WTC11 (cell line): Measurements from ENCODE around the gene HPCAL1. TPM values are rescaled to one million over a fixed set of nuclear protein-coding genes. Genes with fewer than 3 reads are reported as not detected.

Experiments used
- ATAC-seq: fragments of 200-7000 bp; cut with Tn5 transposase; 2 replicates; pipeline ENCODE4 v1.10.0; 2021; ENCODE audit warnings: mild to moderate bottlenecking, moderate library complexity
- CTCF ChIA-PET: fragments of 300-600 bp; sonication (Branson Sonifier 250); formaldehyde crosslinking; loops from one replicate; lab custom pipeline; 2021; ENCODE audit warnings: antibody characterized with exemption; lab: Charles Lee
- POLR2A ChIA-PET: fragments of 350-600 bp; sonication (Branson Sonifier 250); formaldehyde crosslinking; loops from one replicate; lab custom pipeline; 2021; ENCODE audit warnings: antibody characterized with exemption; lab: Charles Lee
- DNase-seq: peaks from one replicate; pipeline ENCODE4 v3.0.0; 2021; ENCODE audit warnings: low spot score
- H3K27ac Mint-ChIP-seq: 2 replicates; pipeline ENCODE4 v1.8.0; 2021; ENCODE audit warnings: mixed read lengths
- H3K27me3 Mint-ChIP-seq: 2 replicates; pipeline ENCODE4 v1.8.0; 2021; ENCODE audit warnings: low read depth, mild to moderate bottlenecking, moderate library complexity, mixed read lengths
- H3K36me3 Mint-ChIP-seq: 2 replicates; pipeline ENCODE4 v1.8.0; 2021; ENCODE audit warnings: mixed read lengths
- H3K4me1 Mint-ChIP-seq: 2 replicates; pipeline ENCODE4 v1.8.0; 2022; ENCODE audit warnings: mixed read lengths
- H3K4me3 Mint-ChIP-seq: 2 replicates; pipeline ENCODE4 v1.8.0; 2021; ENCODE audit warnings: mild to moderate bottlenecking, moderate library complexity, mixed read lengths
- H3K9me3 Mint-ChIP-seq: 2 replicates; pipeline ENCODE4 v1.8.0; 2021; ENCODE audit warnings: mixed read lengths
- CBFB ChIP-seq: sonication (generic); formaldehyde crosslinking; IDR thresholded peaks from 2 replicates; pipeline ENCODE4 v1.8.1; 2022; ENCODE audit warnings: mild to moderate bottlenecking, low read depth, missing genetic modification reagents
- CREM ChIP-seq: sonication (generic); formaldehyde crosslinking; IDR thresholded peaks from 2 replicates; pipeline ENCODE4 v1.8.1; 2022; ENCODE audit warnings: mild to moderate bottlenecking, missing genetic modification reagents, moderate library complexity
- FOXK1 ChIP-seq: sonication (generic); formaldehyde crosslinking; IDR thresholded peaks from 2 replicates; pipeline ENCODE4 v1.8.0; 2022; ENCODE audit warnings: mild to moderate bottlenecking, moderate library complexity, missing genetic modification reagents
- GTF2I ChIP-seq: fragments of 250-450 bp; sonication (Bioruptor Pico); conservative IDR thresholded peaks from 2 replicates; pipeline ENCODE4 v1.4.0; 2021; ENCODE audit warnings: mild to moderate bottlenecking
- MYBL2 ChIP-seq: sonication (generic); formaldehyde crosslinking; IDR thresholded peaks from 2 replicates; pipeline ENCODE4 v1.8.1; 2023; ENCODE audit warnings: mild to moderate bottlenecking, moderate library complexity, missing genetic modification reagents
- NFATC4 ChIP-seq: fragments of 250-450 bp; sonication (Bioruptor Pico); IDR thresholded peaks from 2 replicates; pipeline ENCODE4 v1.9.0; 2021; ENCODE audit warnings: mild to moderate bottlenecking
- RELA ChIP-seq: sonication (generic); formaldehyde crosslinking; IDR thresholded peaks from 2 replicates; pipeline ENCODE4 v1.8.1; 2022; ENCODE audit warnings: missing genetic modification reagents, mild to moderate bottlenecking, borderline replicate concordance
- SP1 ChIP-seq: sonication (generic); formaldehyde crosslinking; conservative IDR thresholded peaks from 2 replicates; pipeline ENCODE4 v1.8.1; 2022; ENCODE audit warnings: missing genetic modification reagents
- TP53 ChIP-seq: sonication (generic); formaldehyde crosslinking; IDR thresholded peaks from 2 replicates; pipeline ENCODE4 v1.8.1; 2023; ENCODE audit warnings: mild to moderate bottlenecking, missing genetic modification reagents
- ZNF138 ChIP-seq: sonication (generic); formaldehyde crosslinking; conservative IDR thresholded peaks from 2 replicates; pipeline ENCODE4 v1.8.1; 2022; ENCODE audit warnings: mild to moderate bottlenecking, moderate library complexity, missing genetic modification reagents
- total RNA-seq: library from RNA; stranded (reverse); gene quantifications from 3 replicates; pipeline ENCODE4 v1.2.3, GENCODE V29; 2021
- TF ChIP-seq, protein P1 (sequence below): sonication (generic); formaldehyde crosslinking; IDR thresholded peaks from 2 replicates; pipeline ENCODE4 v1.8.1; 2022; ENCODE audit warnings: missing genetic modification reagents, borderline replicate concordance
- TF ChIP-seq, protein P2 (sequence below): sonication (generic); formaldehyde crosslinking; IDR thresholded peaks from 2 replicates; pipeline ENCODE4 v1.8.1; 2023; ENCODE audit warnings: mild to moderate bottlenecking, missing genetic modification reagents, moderate library complexity
- TF ChIP-seq, protein P3 (sequence below): fragments of 200-600 bp; IDR thresholded peaks from 2 replicates; pipeline ENCODE4 v1.8.0; 2022; ENCODE audit warnings: antibody characterized with exemption
- TF ChIP-seq, protein P4 (sequence below): sonication (generic); formaldehyde crosslinking; IDR thresholded peaks from 2 replicates; pipeline ENCODE4 v1.8.1; 2023; ENCODE audit warnings: mild to moderate bottlenecking, missing genetic modification reagents
- TF ChIP-seq, protein P5 (sequence below): sonication (generic); formaldehyde crosslinking; IDR thresholded peaks from 2 replicates; pipeline ENCODE4 v1.8.1; 2022; ENCODE audit warnings: mild to moderate bottlenecking, missing genetic modification reagents, moderate library complexity, borderline replicate concordance
- TF ChIP-seq, protein P6 (sequence below): fragments of 250-450 bp; sonication (Bioruptor Pico); IDR thresholded peaks from 2 replicates; pipeline ENCODE4 v2.1.2; 2022; ENCODE audit warnings: mild to moderate bottlenecking, moderate library complexity
- TF ChIP-seq, protein P7 (sequence below): sonication (generic); formaldehyde crosslinking; IDR thresholded peaks from 2 replicates; pipeline ENCODE4 v1.8.0; 2023; ENCODE audit warnings: missing genetic modification reagents, mild to moderate bottlenecking, borderline replicate concordance
- TF ChIP-seq, protein P8 (sequence below): sonication (generic); formaldehyde crosslinking; IDR thresholded peaks from 2 replicates; pipeline ENCODE4 v1.8.0; 2022; ENCODE audit warnings: missing genetic modification reagents

HPCAL1 gene
- total RNA-seq, 1 experiment from 2014 or later, result 11.8 TPM

DNA sequence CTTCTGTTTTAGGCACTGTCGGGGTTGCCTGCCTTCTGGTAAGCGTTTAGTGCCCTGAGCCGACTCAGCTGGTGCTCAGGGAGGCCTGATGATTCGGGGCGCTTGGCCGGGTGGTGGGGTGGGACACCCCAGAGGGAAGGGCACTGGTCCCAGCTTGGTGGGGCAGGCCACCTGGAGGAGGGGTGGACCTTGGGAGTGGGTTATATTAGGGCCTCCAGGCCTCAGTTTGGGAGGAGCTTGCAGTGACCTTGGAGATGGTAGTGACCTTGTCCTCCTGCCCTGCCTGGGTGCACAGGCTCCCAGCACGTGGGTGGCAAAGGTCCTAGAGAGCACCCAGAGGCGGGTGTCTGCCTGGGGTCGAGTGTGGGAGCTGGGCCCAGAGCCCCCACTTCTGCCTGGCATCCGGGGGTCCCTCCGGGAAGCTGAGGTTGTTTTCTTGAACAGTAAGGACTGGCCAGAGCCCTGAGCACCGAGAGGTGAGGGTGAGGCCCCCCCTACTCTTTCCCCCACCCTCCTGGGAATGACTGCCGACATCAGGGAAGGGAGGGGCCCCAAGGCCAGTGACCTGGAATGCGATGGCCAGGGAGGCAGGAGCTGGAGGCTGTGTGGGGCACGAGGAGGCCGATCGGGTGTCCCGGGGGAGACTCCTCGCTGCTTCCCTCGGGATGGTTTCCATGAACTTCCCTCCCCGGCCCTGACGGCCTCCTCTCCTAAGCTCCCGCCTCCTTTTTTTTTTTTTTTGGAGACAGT, 61.3 kb downstream of the HPCAL1 start (continued):
- TF ChIP-seq, protein P1, sequence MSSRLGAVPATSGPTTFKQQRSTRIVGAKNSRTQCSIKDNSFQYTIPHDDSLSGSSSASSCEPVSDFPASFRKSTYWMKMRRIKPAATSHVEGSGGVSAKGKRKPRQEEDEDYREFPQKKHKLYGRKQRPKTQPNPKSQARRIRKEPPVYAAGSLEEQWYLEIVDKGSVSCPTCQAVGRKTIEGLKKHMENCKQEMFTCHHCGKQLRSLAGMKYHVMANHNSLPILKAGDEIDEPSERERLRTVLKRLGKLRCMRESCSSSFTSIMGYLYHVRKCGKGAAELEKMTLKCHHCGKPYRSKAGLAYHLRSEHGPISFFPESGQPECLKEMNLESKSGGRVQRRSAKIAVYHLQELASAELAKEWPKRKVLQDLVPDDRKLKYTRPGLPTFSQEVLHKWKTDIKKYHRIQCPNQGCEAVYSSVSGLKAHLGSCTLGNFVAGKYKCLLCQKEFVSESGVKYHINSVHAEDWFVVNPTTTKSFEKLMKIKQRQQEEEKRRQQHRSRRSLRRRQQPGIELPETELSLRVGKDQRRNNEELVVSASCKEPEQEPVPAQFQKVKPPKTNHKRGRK, result no peak
- TF ChIP-seq NFATC4 (CRISPR knock-in tag) (no peak), GTF2I (CRISPR knock-in tag) (no peak), FOXK1 (CRISPR knock-in tag) (no peak), CBFB (CRISPR knock-in tag) (no peak)

DNA sequence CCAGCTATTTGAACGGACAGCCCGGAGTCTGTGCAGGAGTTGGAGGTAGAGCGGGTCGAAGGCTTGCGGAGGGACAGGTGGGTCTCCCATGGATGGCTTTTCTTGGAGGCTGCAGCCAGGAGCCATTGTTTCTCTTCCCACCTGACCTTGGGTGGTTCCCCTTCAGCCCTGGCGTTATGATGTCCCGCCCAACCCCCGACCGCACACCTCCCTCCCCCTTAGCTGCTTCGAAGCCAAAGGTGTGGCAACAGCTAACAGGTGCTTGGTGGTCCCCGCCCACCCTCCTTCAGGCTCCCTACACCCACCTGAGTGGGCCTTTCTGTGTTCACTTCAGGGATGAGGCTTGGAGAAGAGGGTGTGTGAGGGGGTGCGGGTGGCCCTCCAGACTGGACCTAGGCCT, 62.7 kb downstream of the HPCAL1 start:
- ATAC-seq (no peak), DNase-seq (no peak)
- POLR2A ChIA-PET, result no interaction called here
- H3K4me3 Mint-ChIP-seq, result no peak overlapping the region
- no peaks in the 10 kb centered on the region for H3K36me3 Mint-ChIP-seq
- H3K27me3 Mint-ChIP-seq, result no peaks in the 10 kb centered on the region
- CTCF ChIA-PET, result interaction anchor here (1.8 to 2.4 kb wide), 2 partner anchors 44 to 70 kb away, joined by 5 to 8 read pairs; no protein-coding TSS in a partner anchor
- no peaks in the 10 kb centered on the region for H3K4me1 Mint-ChIP-seq
- H3K27ac Mint-ChIP-seq, result no peak overlapping the region
- H3K9me3 Mint-ChIP-seq, result no peaks in the 10 kb centered on the region
- TF ChIP-seq, protein P2, sequence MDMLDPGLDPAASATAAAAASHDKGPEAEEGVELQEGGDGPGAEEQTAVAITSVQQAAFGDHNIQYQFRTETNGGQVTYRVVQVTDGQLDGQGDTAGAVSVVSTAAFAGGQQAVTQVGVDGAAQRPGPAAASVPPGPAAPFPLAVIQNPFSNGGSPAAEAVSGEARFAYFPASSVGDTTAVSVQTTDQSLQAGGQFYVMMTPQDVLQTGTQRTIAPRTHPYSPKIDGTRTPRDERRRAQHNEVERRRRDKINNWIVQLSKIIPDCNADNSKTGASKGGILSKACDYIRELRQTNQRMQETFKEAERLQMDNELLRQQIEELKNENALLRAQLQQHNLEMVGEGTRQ (CRISPR knock-in tag), result no peak
- TF ChIP-seq, protein P3, sequence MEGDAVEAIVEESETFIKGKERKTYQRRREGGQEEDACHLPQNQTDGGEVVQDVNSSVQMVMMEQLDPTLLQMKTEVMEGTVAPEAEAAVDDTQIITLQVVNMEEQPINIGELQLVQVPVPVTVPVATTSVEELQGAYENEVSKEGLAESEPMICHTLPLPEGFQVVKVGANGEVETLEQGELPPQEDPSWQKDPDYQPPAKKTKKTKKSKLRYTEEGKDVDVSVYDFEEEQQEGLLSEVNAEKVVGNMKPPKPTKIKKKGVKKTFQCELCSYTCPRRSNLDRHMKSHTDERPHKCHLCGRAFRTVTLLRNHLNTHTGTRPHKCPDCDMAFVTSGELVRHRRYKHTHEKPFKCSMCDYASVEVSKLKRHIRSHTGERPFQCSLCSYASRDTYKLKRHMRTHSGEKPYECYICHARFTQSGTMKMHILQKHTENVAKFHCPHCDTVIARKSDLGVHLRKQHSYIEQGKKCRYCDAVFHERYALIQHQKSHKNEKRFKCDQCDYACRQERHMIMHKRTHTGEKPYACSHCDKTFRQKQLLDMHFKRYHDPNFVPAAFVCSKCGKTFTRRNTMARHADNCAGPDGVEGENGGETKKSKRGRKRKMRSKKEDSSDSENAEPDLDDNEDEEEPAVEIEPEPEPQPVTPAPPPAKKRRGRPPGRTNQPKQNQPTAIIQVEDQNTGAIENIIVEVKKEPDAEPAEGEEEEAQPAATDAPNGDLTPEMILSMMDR, result no peak
- TF ChIP-seq ZNF138 (CRISPR knock-in tag) (no peak), RELA (CRISPR knock-in tag) (no peak), SP1 (CRISPR knock-in tag) (no peak), TP53 (CRISPR knock-in tag) (no peak), MYBL2 (CRISPR knock-in tag) (no peak), CREM (no peak)
- TF ChIP-seq, protein P4, sequence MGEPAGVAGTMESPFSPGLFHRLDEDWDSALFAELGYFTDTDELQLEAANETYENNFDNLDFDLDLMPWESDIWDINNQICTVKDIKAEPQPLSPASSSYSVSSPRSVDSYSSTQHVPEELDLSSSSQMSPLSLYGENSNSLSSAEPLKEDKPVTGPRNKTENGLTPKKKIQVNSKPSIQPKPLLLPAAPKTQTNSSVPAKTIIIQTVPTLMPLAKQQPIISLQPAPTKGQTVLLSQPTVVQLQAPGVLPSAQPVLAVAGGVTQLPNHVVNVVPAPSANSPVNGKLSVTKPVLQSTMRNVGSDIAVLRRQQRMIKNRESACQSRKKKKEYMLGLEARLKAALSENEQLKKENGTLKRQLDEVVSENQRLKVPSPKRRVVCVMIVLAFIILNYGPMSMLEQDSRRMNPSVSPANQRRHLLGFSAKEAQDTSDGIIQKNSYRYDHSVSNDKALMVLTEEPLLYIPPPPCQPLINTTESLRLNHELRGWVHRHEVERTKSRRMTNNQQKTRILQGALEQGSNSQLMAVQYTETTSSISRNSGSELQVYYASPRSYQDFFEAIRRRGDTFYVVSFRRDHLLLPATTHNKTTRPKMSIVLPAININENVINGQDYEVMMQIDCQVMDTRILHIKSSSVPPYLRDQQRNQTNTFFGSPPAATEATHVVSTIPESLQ (CRISPR knock-in tag), result no peak
- TF ChIP-seq, protein P5, sequence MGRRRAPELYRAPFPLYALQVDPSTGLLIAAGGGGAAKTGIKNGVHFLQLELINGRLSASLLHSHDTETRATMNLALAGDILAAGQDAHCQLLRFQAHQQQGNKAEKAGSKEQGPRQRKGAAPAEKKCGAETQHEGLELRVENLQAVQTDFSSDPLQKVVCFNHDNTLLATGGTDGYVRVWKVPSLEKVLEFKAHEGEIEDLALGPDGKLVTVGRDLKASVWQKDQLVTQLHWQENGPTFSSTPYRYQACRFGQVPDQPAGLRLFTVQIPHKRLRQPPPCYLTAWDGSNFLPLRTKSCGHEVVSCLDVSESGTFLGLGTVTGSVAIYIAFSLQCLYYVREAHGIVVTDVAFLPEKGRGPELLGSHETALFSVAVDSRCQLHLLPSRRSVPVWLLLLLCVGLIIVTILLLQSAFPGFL, result no peak
- TF ChIP-seq, protein P6, sequence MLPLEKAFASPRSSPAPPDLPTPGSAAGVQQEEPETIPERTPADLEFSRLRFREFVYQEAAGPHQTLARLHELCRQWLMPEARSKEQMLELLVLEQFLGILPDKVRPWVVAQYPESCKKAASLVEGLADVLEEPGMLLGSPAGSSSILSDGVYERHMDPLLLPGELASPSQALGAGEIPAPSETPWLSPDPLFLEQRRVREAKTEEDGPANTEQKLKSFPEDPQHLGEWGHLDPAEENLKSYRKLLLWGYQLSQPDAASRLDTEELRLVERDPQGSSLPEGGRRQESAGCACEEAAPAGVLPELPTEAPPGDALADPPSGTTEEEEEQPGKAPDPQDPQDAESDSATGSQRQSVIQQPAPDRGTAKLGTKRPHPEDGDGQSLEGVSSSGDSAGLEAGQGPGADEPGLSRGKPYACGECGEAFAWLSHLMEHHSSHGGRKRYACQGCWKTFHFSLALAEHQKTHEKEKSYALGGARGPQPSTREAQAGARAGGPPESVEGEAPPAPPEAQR (CRISPR knock-in tag), result no peak
- TF ChIP-seq, protein P7, sequence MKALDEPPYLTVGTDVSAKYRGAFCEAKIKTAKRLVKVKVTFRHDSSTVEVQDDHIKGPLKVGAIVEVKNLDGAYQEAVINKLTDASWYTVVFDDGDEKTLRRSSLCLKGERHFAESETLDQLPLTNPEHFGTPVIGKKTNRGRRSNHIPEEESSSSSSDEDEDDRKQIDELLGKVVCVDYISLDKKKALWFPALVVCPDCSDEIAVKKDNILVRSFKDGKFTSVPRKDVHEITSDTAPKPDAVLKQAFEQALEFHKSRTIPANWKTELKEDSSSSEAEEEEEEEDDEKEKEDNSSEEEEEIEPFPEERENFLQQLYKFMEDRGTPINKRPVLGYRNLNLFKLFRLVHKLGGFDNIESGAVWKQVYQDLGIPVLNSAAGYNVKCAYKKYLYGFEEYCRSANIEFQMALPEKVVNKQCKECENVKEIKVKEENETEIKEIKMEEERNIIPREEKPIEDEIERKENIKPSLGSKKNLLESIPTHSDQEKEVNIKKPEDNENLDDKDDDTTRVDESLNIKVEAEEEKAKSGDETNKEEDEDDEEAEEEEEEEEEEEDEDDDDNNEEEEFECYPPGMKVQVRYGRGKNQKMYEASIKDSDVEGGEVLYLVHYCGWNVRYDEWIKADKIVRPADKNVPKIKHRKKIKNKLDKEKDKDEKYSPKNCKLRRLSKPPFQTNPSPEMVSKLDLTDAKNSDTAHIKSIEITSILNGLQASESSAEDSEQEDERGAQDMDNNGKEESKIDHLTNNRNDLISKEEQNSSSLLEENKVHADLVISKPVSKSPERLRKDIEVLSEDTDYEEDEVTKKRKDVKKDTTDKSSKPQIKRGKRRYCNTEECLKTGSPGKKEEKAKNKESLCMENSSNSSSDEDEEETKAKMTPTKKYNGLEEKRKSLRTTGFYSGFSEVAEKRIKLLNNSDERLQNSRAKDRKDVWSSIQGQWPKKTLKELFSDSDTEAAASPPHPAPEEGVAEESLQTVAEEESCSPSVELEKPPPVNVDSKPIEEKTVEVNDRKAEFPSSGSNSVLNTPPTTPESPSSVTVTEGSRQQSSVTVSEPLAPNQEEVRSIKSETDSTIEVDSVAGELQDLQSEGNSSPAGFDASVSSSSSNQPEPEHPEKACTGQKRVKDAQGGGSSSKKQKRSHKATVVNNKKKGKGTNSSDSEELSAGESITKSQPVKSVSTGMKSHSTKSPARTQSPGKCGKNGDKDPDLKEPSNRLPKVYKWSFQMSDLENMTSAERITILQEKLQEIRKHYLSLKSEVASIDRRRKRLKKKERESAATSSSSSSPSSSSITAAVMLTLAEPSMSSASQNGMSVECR (CRISPR knock-in tag), result no peak
- TF ChIP-seq, protein P8, sequence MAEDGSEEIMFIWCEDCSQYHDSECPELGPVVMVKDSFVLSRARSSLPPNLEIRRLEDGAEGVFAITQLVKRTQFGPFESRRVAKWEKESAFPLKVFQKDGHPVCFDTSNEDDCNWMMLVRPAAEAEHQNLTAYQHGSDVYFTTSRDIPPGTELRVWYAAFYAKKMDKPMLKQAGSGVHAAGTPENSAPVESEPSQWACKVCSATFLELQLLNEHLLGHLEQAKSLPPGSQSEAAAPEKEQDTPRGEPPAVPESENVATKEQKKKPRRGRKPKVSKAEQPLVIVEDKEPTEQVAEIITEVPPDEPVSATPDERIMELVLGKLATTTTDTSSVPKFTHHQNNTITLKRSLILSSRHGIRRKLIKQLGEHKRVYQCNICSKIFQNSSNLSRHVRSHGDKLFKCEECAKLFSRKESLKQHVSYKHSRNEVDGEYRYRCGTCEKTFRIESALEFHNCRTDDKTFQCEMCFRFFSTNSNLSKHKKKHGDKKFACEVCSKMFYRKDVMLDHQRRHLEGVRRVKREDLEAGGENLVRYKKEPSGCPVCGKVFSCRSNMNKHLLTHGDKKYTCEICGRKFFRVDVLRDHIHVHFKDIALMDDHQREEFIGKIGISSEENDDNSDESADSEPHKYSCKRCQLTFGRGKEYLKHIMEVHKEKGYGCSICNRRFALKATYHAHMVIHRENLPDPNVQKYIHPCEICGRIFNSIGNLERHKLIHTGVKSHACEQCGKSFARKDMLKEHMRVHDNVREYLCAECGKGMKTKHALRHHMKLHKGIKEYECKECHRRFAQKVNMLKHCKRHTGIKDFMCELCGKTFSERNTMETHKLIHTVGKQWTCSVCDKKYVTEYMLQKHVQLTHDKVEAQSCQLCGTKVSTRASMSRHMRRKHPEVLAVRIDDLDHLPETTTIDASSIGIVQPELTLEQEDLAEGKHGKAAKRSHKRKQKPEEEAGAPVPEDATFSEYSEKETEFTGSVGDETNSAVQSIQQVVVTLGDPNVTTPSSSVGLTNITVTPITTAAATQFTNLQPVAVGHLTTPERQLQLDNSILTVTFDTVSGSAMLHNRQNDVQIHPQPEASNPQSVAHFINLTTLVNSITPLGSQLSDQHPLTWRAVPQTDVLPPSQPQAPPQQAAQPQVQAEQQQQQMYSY, result no peak
